NCI-H146 (cell line): ENCODE data around the gene NUFIP2.
"Not testable (repeated sequence)": the region's sequence is repeated elsewhere in the genome, so short reads cannot be mapped to it uniquely, and the experiment has no call there.

Source experiments
- DNase-seq: peaks from one replicate; lab custom pipeline; 2025; lab: John Stamatoyannopoulos, UW

Gene NUFIP2

GRCh38 chr17:29293890-29294579, at the start of gene NUFIP2:
TSS of gene NUFIP2 (minus strand) at chr17:29294148. CDS start at chr17:29294059, 89 bp downstream.
- peak; percentile 99 for DNase-seq

- no peak for DNase-seq
These were observed 48.3 kb upstream of the NUFIP2 start for GRCh38 chr17:29342158-29342765.

GRCh38 chr17:29341726-29342125, 47.8 kb upstream of the NUFIP2 start:
- no peak for DNase-seq

- not testable (repeated sequence) for DNase-seq
These were observed 45.1 kb upstream of the NUFIP2 start for GRCh38 chr17:29339016-29339415.

- no peak for DNase-seq
These were observed 37.7 kb upstream of the NUFIP2 start for GRCh38 chr17:29331708-29332085.

GRCh38 chr17:29331075-29331707, 37.2 kb upstream of the NUFIP2 start:
- DNase-seq, result no peak

GRCh38 chr17:29327412-29327811, 33.5 kb upstream of the NUFIP2 start:
- DNase-seq, result no peak

- no peak for DNase-seq
These were observed 32.3 kb upstream of the NUFIP2 start for GRCh38 chr17:29326023-29326813.

GRCh38 chr17:29322363-29322762, 28.4 kb upstream of the NUFIP2 start:
- DNase-seq, result no peak

- no peak for DNase-seq
These were observed 9.4 kb upstream of the NUFIP2 start for GRCh38 chr17:29303386-29303785.

- DNase-seq, result no peak
These were observed 5.1 kb upstream of the NUFIP2 start for GRCh38 chr17:29299031-29299430.

GRCh38 chr17:29295420-29295819, 1.5 kb upstream of the NUFIP2 start:
- no peak for DNase-seq

- peak; percentile 39 for DNase-seq
These were observed 592 bp upstream of the NUFIP2 start for GRCh38 chr17:29294580-29294900.

GRCh38 chr17:29292992-29293889, 707 bp downstream of the NUFIP2 start:
- DNase-seq, result peak; percentile 68

GRCh38 chr17:29292071-29292991, 1.6 kb downstream of the NUFIP2 start:
- DNase-seq, result peak; percentile 59

GRCh38 chr17:29291163-29291752, 2.7 kb downstream of the NUFIP2 start:
- peak; percentile 43 for DNase-seq

GRCh38 chr17:29289852-29290251, 4.1 kb downstream of the NUFIP2 start:
- no peak for DNase-seq

GRCh38 chr17:29283961-29284360, 10.0 kb downstream of the NUFIP2 start:
- no peak for DNase-seq

- no peak for DNase-seq
These were observed 10.5 kb downstream of the NUFIP2 start for GRCh38 chr17:29283496-29283895.

GRCh38 chr17:29279397-29280070, 14.4 kb downstream of the NUFIP2 start:
- DNase-seq, result no peak
